GM19397 (cell line): ENCODE results near the gene LARP1.

ENCODE experiments used
- ATAC-seq: cut with Tn5 transposase; IDR thresholded peaks from one replicate; pipeline ENCODE4 v1.9.1; 2021; ENCODE audit warnings: mild to moderate bottlenecking, moderate library complexity; ENCODE audit not compliant: unreplicated experiment

LARP1 gene

GRCh38 chr5:154850255-154851062 lies 95.3 kb downstream of the LARP1 start, which contains the start of gene FAXDC2:
Gene FAXDC2 (minus strand): TSS chr5:154850603. CDS start chr5:154838178, 12,425 bp downstream.
- ATAC-seq: no peak

GRCh38 chr5:154851351-154851750 lies 96.2 kb downstream of the LARP1 start:
- ATAC-seq: no peak

GRCh38 chr5:154857530-154858296 lies 102.5 kb downstream of the LARP1 start:
- peak; percentile 57 for ATAC-seq

GRCh38 chr5:154858297-154858971 lies 103.3 kb downstream of the LARP1 start, which contains the start of gene CNOT8:
Gene CNOT8 (plus strand): TSS chr5:154858627. CDS start chr5:154863279, 4,652 bp downstream.
- ATAC-seq: peak; percentile 77

- no peak for ATAC-seq
Observed at GRCh38 chr5:154858972-154859871, 104.0 kb downstream of the LARP1 start.

GRCh38 chr5:154860123-154860522 lies 104.9 kb downstream of the LARP1 start:
- no peak for ATAC-seq

- no peak for ATAC-seq
Observed at GRCh38 chr5:154860765-154861164, 105.6 kb downstream of the LARP1 start.

- ATAC-seq: no peak
Observed at GRCh38 chr5:154861946-154862345, 106.8 kb downstream of the LARP1 start.

- ATAC-seq: no peak
Observed at GRCh38 chr5:154862766-154863165, 107.6 kb downstream of the LARP1 start.

GRCh38 chr5:154863291-154864080 lies 108.3 kb downstream of the LARP1 start:
- ATAC-seq: no peak

GRCh38 chr5:154865466-154866184 lies 110.4 kb downstream of the LARP1 start:
- ATAC-seq: no peak

- no peak for ATAC-seq
Observed at GRCh38 chr5:154866841-154867240, 111.7 kb downstream of the LARP1 start.
